Measurements from ENCODE around the gene NR1D2. TPM values are rescaled to one million over a fixed set of nuclear protein-coding genes. Genes with fewer than 3 reads are reported as not detected.
"Not testable (repeated sequence)": the region's sequence is repeated elsewhere in the genome, so short reads cannot be mapped to it uniquely, and the experiment has no call there.

NR1D2 gene
- total and polyA plus RNA-seq, 9 donors = 15.6 to 26.6 (median 20.7) TPM

- Histone ChIP-seq H3K36me3 (ENCODE audit: control insufficient read depth, insufficient read depth, low read length) (no peaks in the 10 kb centered on the region), H3K27ac (ENCODE audit: low read length) (no peak overlapping the region), H3K4me3 (ENCODE audit: low read length) (no peak overlapping the region), H3K4me1 (ENCODE audit: control insufficient read depth, insufficient read depth, low read length) (peaks cover 16% of the 10 kb centered on the region), H3K27me3 (ENCODE audit: control insufficient read depth, insufficient read depth, low read length) (no peaks in the 10 kb centered on the region), H3K9me3 (replicated peaks; ENCODE audit: control insufficient read depth, low read depth, low read length) (no peaks in the 10 kb centered on the region)
- 94% methylated on average over 19 of the region's 26 CpGs for WGBS (ENCODE audit: insufficient coverage)
- DNase-seq = no peak
Measured at GRCh38 chr3:24018784-24019570, 73.9 kb downstream of the NR1D2 start.

- 100% methylated on average over 2 of the region's 4 CpGs for WGBS (ENCODE audit: insufficient coverage)
- peaks cover 16% of the 10 kb centered on the region for H3K4me1 ChIP-seq (ENCODE audit: control insufficient read depth, insufficient read depth, low read length)
- no peaks in the 10 kb centered on the region for H3K36me3 ChIP-seq (ENCODE audit: control insufficient read depth, insufficient read depth, low read length)
- H3K27ac ChIP-seq (ENCODE audit: low read length) = no peak overlapping the region
- no peaks in the 10 kb centered on the region for H3K9me3 ChIP-seq (replicated peaks; ENCODE audit: control insufficient read depth, low read depth, low read length)
- no peak for DNase-seq
- no peak overlapping the region for H3K4me3 ChIP-seq (ENCODE audit: low read length)
- no peaks in the 10 kb centered on the region for H3K27me3 ChIP-seq (ENCODE audit: control insufficient read depth, insufficient read depth, low read length)
Measured at GRCh38 chr3:24019585-24019984, 74.5 kb downstream of the NR1D2 start.

- Histone ChIP-seq H3K4me1 (ENCODE audit: control insufficient read depth, insufficient read depth, low read length) (peaks cover 16% of the 10 kb centered on the region), H3K27me3 (ENCODE audit: control insufficient read depth, insufficient read depth, low read length) (no peaks in the 10 kb centered on the region), H3K4me3 (ENCODE audit: low read length) (no peak overlapping the region), H3K9me3 (replicated peaks; ENCODE audit: control insufficient read depth, low read depth, low read length) (no peaks in the 10 kb centered on the region), H3K36me3 (ENCODE audit: control insufficient read depth, insufficient read depth, low read length) (no peaks in the 10 kb centered on the region), H3K27ac (ENCODE audit: low read length) (no peak overlapping the region)
- no peak for DNase-seq
- 90% methylated on average over 13 of the region's 20 CpGs for WGBS (ENCODE audit: insufficient coverage)
Measured at GRCh38 chr3:24020036-24020691, 75.1 kb downstream of the NR1D2 start.

GRCh38 chr3:24023197-24023596 lies 78.1 kb downstream of the NR1D2 start:
- Histone ChIP-seq H3K9me3 (replicated peaks; ENCODE audit: control insufficient read depth, low read depth, low read length) (no peaks in the 10 kb centered on the region), H3K27me3 (ENCODE audit: control insufficient read depth, insufficient read depth, low read length) (no peaks in the 10 kb centered on the region), H3K4me3 (ENCODE audit: low read length) (no peak overlapping the region), H3K4me1 (ENCODE audit: control insufficient read depth, insufficient read depth, low read length) (no peaks in the 10 kb centered on the region), H3K27ac (ENCODE audit: low read length) (no peak overlapping the region), H3K36me3 (ENCODE audit: control insufficient read depth, insufficient read depth, low read length) (no peaks in the 10 kb centered on the region)
- DNase-seq = no peak
- no CpG with 5 or more reads among the region's 3 CpGs for WGBS (ENCODE audit: insufficient coverage)

GRCh38 chr3:24025805-24026204 lies 80.7 kb downstream of the NR1D2 start:
- H3K4me3 ChIP-seq (ENCODE audit: low read length) = no peak overlapping the region
- no peak for DNase-seq
- H3K9me3 ChIP-seq (replicated peaks; ENCODE audit: control insufficient read depth, low read depth, low read length) = peaks cover 1% of the 10 kb centered on the region
- WGBS (ENCODE audit: insufficient coverage) = no CpG with 5 or more reads among the region's 3 CpGs
- H3K27me3 ChIP-seq (ENCODE audit: control insufficient read depth, insufficient read depth, low read length) = no peaks in the 10 kb centered on the region
- H3K36me3 ChIP-seq (ENCODE audit: control insufficient read depth, insufficient read depth, low read length) = no peaks in the 10 kb centered on the region
- H3K27ac ChIP-seq (ENCODE audit: low read length) = no peak overlapping the region
- no peaks in the 10 kb centered on the region for H3K4me1 ChIP-seq (ENCODE audit: control insufficient read depth, insufficient read depth, low read length)

- no CpG with 5 or more reads among the region's 4 CpGs for WGBS (ENCODE audit: insufficient coverage)
- not testable (repeated sequence) for H3K27ac ChIP-seq (ENCODE audit: low read length); H3K4me3 ChIP-seq (ENCODE audit: low read length); H3K9me3 ChIP-seq (replicated peaks; ENCODE audit: control insufficient read depth, low read depth, low read length); H3K36me3 ChIP-seq (ENCODE audit: control insufficient read depth, insufficient read depth, low read length); H3K27me3 ChIP-seq (ENCODE audit: control insufficient read depth, insufficient read depth, low read length); H3K4me1 ChIP-seq (ENCODE audit: control insufficient read depth, insufficient read depth, low read length); DNase-seq
Measured at GRCh38 chr3:24026665-24027064, 81.6 kb downstream of the NR1D2 start.

- peaks cover 4% of the 10 kb centered on the region for H3K9me3 ChIP-seq (replicated peaks; ENCODE audit: control insufficient read depth, low read depth, low read length)
- no peak for DNase-seq
- no peak overlapping the region for H3K27ac ChIP-seq (ENCODE audit: low read length)
- H3K4me3 ChIP-seq (ENCODE audit: low read length) = no peak overlapping the region
- no peaks in the 10 kb centered on the region for H3K4me1 ChIP-seq (ENCODE audit: control insufficient read depth, insufficient read depth, low read length)
- no peaks in the 10 kb centered on the region for H3K27me3 ChIP-seq (ENCODE audit: control insufficient read depth, insufficient read depth, low read length)
- 100% methylated on average over 1 of the region's 3 CpGs for WGBS (ENCODE audit: insufficient coverage)
- H3K36me3 ChIP-seq (ENCODE audit: control insufficient read depth, insufficient read depth, low read length) = no peaks in the 10 kb centered on the region
Measured at GRCh38 chr3:24027946-24028345, 82.9 kb downstream of the NR1D2 start.

Other genes starting within 250 kb of the NR1D2 start
- gene UBE2E1, start 139.3 kb upstream of the NR1D2 start, total RNA-seq = 60.3 TPM
- 10 to 100 TPM; 68.3 to 95.4 (median 86.9) TPM for gene UBE2E1, start 139.3 kb upstream of the NR1D2 start, polyA plus RNA-seq (ENCODE audit: insufficient read depth in 1 of 8, insufficient read length in 8 of 8, low replicate concordance in 1 of 8)
- 11.7 TPM for gene NKIRAS1, start 28.3 kb upstream of the NR1D2 start, total RNA-seq
- 10 to 100 TPM; 10.7 to 14.5 (median 13.2) TPM for gene NKIRAS1, start 28.3 kb upstream of the NR1D2 start, polyA plus RNA-seq (ENCODE audit: insufficient read depth in 1 of 8, insufficient read length in 8 of 8, low replicate concordance in 1 of 8)
- gene RPL15, start 28.2 kb upstream of the NR1D2 start, total RNA-seq = 2,527 TPM
- 1,000 to 10,000 TPM; 2,355 to 2,951 (median 2,600) TPM for gene RPL15, start 28.2 kb upstream of the NR1D2 start, polyA plus RNA-seq (ENCODE audit: insufficient read depth in 1 of 8, insufficient read length in 8 of 8, low replicate concordance in 1 of 8)